ENCODE results near the gene TNMD. TPM values are rescaled to one million over a fixed set of nuclear protein-coding genes. Genes with fewer than 3 reads are reported as not detected.

The TNMD gene
- total and polyA plus RNA-seq, 2 donors (not counting 3 experiments of a cell fraction or from before 2014, with no cell fraction given) = not detected

- H3K9ac ChIP-seq (replicated peaks; ENCODE audit: extremely low read depth, insufficient read depth, low read length) = no peak overlapping the region
- peaks cover 0 to 2% of the 10 kb centered on the region in 2 experiments for H3K27me3 ChIP-seq (ENCODE audit: control insufficient read depth in 2 of 2, insufficient read depth in 2 of 2, low read length in 2 of 2)
- H3K27ac ChIP-seq (ENCODE audit: insufficient read depth, low read depth, low read length) = no peak overlapping the region
- ChIA-PET CTCF (no interaction called here), POLR2A (no interaction called here)
- intact Hi-C loops (cut with micrococcal nuclease) = no loop called here
- H3K4me3 ChIP-seq (replicated peaks in 1 of 3; ENCODE audit: insufficient read depth in 1 of 3, low read depth in 1 of 3, low read length in 3 of 3) = no peak overlapping the region
- no peak overlapping the region for H2AFZ ChIP-seq (ENCODE audit: low read depth, low read length)
- no TSS peak for BruUV-seq (replicated peaks)
- TF ChIP-seq JUN (IDR thresholded peaks at IDR 0.05; ENCODE audit: borderline replicate concordance, insufficient read depth, insufficient read length, low read depth) (no peak), EZH2 (IDR thresholded peaks at IDR 0.05; ENCODE audit: borderline replicate concordance, low read depth, low read length, severe bottlenecking) (no peak), CTCF (IDR thresholded peaks at IDR 0.05; ENCODE audit: extremely low read depth in 1 of 2, insufficient read depth in 1 of 2, low read depth in 1 of 2, low read length in 2 of 2) (no peak), MYC (IDR thresholded peaks at IDR 0.05; ENCODE audit: low read depth, low read length) (no peak), POLR2A (IDR thresholded peaks at IDR 0.05; ENCODE audit: low read depth, low read length) (no peak), GATA2 (IDR thresholded peaks at IDR 0.05; ENCODE audit: insufficient read depth, insufficient read length, low read depth, low read length) (no peak), MAX (IDR thresholded peaks at IDR 0.05; ENCODE audit: insufficient read depth, insufficient read length) (no peak), POLR2AphosphoS5 (IDR thresholded peaks at IDR 0.05; ENCODE audit: insufficient read depth, low read depth, low read length) (no peak), FOS (IDR thresholded peaks at IDR 0.05; ENCODE audit: borderline replicate concordance, insufficient read depth, low read length) (no peak)
- no peak overlapping the region for H3K4me2 ChIP-seq (ENCODE audit: insufficient read depth, low read length)
- no peak for FAIRE-seq
- dilution Hi-C loops (cut with MboI; ENCODE audit: extremely low pct_ligation_motif_present, low sequenced_read_pairs) = no loop called here
- H3K9me1 ChIP-seq (replicated peaks; ENCODE audit: control insufficient read depth, extremely low read depth, insufficient read depth, low read length) = no peaks in the 10 kb centered on the region
- no peaks in the 10 kb centered on the region for H3K4me1 ChIP-seq (ENCODE audit: control insufficient read depth, extremely low read depth, insufficient read depth, low read length)
- no peaks in the 10 kb centered on the region for H4K20me1 ChIP-seq (replicated peaks; ENCODE audit: control insufficient read depth, extremely low read depth, insufficient read depth, low read length)
- H3K9me3 ChIP-seq (replicated peaks; ENCODE audit: control insufficient read depth, insufficient read depth, low read length) = no peaks in the 10 kb centered on the region
- no peaks in the 10 kb centered on the region for H3K79me2 ChIP-seq (ENCODE audit: control insufficient read depth, insufficient read depth, low read length)
- no peaks in the 10 kb centered on the region for H3K36me3 ChIP-seq (ENCODE audit: control insufficient read depth in 2 of 2, extremely low read depth in 1 of 2, insufficient read depth in 2 of 2, low read length in 2 of 2)
- DNase-seq (ENCODE audit: low read depth, low spot score) = no peak
These were observed 11.9 kb downstream of the TNMD start for GRCh38 chrX:100596601-100597000.
